GM08714 (cell line): ENCODE data around the gene TICRR.
"Not testable (repeated sequence)": the region's sequence is repeated elsewhere in the genome, so short reads cannot be mapped to it uniquely, and the experiment has no call there.

Source experiments
- H3K4me3 ChIP-seq: fragments of 200-500 bp; sonication (Bioruptor generic); 2 replicates; pipeline ENCODE4 v1.5.1; 2014; ENCODE audit warnings: mild to moderate bottlenecking, low read length, inconsistent platforms
- ZNF274 ChIP-seq: IDR thresholded peaks from 2 replicates; pipeline ENCODE4 v1.6.1; 2012; ENCODE audit warnings: mild to moderate bottlenecking, low read depth, low read length

TICRR gene

DNA sequence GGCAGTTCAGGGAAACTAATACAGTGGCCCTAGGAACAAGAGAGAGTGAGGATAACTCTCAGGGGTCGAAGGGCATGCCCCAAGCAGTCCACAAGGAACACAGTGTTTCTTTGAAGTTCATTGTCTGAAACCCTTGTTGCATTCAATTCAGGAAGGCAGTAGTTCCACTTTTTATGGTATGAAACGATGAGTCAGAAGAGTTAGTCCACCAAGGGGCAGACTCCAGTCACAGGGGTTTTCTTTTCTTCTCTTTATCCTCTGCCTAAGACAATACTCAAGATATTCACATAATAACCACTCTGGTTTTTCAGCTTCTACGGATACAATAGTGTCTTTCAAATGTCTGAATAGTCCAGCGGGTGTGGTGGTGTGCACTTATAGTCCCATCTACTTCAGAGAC lies 23.7 kb upstream of the TICRR start:
- TF ChIP-seq ZNF274, result no peak
- H3K4me3 ChIP-seq, result no peak overlapping the region

- no peak overlapping the region for H3K4me3 ChIP-seq
- TF ChIP-seq ZNF274, result no peak
Measured at GRCh38 chr15:89553632-89554031, 21.6 kb upstream of the TICRR start.

GRCh38 chr15:89554247-89554646 lies 21.0 kb upstream of the TICRR start:
- no peak for TF ChIP-seq ZNF274
- H3K4me3 ChIP-seq, result no peak overlapping the region

GRCh38 chr15:89555768-89556167 lies 19.5 kb upstream of the TICRR start:
- no peak for TF ChIP-seq ZNF274
- H3K4me3 ChIP-seq, result no peak overlapping the region

GRCh38 chr15:89556413-89557262 lies 18.6 kb upstream of the TICRR start:
- TF ChIP-seq ZNF274, result no peak
- no peak overlapping the region for H3K4me3 ChIP-seq

DNA sequence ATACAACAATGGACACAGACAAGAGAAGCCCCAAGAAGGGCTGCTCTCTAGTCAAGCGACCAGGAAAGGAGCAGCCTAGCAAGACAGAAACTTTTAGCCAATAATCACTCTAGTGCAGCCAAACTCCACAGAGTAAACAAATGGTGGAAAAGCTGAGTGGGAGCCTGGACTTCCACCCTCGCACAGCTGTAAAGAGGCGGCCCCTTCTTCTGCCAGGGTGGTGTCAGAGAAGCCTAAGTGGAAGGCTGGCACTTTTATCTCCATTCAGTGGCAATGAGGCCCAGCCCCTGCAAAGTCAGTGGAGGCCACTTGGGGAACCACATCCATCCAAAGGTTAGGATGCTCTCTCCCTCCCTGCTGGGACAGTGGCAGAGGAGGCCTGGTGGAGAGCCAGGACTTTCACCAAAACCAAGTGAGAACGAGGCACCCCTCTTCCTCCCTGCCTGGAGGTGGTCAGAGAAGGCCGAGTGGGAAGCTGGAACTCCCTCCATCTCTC lies 15.5 kb upstream of the TICRR start:
- H3K4me3 ChIP-seq, result no peak overlapping the region
- no peak for TF ChIP-seq ZNF274

DNA sequence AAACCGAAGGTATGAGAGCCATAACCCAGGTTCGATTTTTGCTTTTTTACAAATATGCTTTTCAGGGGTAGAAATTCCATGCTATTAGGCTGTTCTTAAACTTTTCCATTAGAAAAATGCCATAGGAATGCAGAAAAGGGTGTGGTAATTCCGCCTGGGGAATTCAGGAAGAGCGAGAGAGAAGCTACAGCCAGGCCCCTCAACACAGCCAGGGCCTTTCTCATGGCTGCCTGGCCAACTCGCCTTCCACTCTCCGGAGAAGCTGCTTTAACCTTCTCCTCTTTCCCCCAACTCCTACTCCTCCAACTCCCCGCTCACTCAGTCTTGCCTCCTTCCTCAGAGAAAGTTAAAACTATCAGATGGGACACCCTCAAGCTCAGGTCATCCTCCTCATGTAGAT lies 9.1 kb upstream of the TICRR start:
- H3K4me3 ChIP-seq, result no peak overlapping the region
- no peak for TF ChIP-seq ZNF274

DNA sequence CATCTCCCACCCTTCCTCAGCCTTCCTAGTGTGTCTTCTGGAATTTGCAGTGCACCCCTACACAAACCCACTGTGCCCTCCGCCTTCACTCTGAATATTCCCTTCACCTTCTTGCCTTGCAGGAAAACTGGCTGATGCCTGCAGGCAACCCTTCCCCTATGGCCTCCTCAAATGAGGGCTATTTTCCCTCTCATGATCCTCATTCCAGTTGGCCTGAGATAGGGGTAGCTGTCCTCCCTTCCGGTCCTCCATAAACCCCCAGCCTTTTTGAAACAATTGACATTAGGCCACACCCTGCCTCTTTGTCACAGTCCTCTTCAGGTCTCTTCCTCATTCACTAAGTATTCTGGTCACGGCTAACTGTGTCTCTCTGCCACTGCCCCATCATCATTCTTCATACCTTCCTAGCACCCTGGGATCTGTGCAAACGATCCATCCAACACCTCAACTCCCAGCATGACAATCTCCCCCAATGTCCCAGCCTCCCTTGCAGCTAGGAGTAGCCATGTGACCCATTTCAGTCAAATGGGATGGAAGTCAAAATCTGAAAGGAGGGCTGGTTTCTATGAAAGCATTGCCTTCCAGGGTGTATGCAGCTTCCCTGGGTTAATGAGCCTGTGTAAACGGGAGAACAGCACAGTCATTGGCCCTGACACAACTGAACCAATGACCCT lies 8.5 kb upstream of the TICRR start:
- TF ChIP-seq ZNF274, result no peak
- H3K4me3 ChIP-seq, result no peak overlapping the region

- no peak overlapping the region for H3K4me3 ChIP-seq
- TF ChIP-seq ZNF274, result no peak
Measured at GRCh38 chr15:89569090-89569745, 6.1 kb upstream of the TICRR start.

DNA sequence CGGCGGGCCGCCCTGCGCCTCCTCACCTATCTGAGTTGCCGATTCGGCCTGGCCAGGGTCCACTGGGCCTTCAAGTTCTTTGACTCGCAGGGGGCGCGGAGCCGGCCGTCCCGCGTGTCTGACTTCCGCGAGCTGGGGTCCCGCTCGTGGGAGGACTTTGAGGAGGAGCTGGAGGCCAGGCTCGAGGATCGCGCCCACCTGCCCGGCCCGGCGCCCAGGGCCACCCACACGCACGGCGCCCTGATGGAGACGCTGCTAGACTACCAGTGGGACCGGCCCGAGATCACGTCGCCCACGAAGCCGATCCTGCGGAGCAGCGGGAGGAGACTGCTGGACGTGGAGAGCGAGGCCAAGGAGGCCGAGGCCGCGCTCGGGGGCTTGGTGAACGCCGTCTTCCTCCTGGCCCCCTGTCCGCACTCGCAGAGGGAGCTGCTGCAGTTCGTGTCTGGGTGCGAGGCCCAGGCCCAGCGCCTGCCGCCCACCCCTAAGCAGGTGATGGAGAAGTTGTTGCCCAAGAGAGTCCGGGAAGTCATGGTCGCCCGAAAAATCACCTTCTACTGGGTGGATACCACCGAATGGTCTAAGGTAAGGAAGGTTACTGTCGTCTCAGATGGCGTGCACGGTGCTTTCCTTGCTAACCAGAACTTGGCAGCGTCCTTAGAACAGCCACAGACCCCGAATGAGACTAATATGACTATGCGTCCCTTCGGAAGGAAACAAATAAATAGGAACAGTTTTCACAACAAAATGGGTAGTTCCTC lies 567 bp downstream of the TICRR start:
- peak overlapping the region; percentile 95 for H3K4me3 ChIP-seq
- TF ChIP-seq ZNF274, result no peak

GRCh38 chr15:89576417-89576773 lies 1.1 kb downstream of the TICRR start:
- peak overlapping the region; percentile 95 for H3K4me3 ChIP-seq
- no peak for TF ChIP-seq ZNF274

GRCh38 chr15:89577776-89578115 lies 2.5 kb downstream of the TICRR start:
- peak overlapping the region; percentile 50 for H3K4me3 ChIP-seq
- no peak for TF ChIP-seq ZNF274

GRCh38 chr15:89578146-89578545 lies 2.9 kb downstream of the TICRR start:
- peak overlapping the region; percentile 50 for H3K4me3 ChIP-seq
- no peak for TF ChIP-seq ZNF274

DNA sequence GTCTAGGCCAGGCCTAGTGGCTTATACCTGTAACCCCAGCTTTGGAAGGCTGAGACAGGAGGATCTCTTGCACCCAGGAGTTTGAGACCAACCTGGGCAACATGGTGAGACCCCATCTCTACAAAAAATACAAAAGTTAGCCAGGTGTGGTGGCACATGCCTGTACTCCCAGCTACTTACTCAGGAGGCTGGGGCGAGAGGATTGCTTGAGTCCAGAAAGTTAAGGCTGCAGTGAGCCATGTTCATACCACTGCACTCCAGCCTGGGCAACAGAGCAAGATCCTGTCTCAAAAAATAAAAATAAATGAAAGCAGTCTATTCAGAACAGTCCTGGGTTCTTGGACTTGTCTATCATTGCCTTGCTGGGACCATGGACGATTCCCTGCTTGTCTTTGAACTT lies 5.5 kb downstream of the TICRR start:
- not testable (repeated sequence) for H3K4me3 ChIP-seq
